Measurements from ENCODE around the gene CDC42EP1. TPM values are rescaled to one million over a fixed set of nuclear protein-coding genes. Genes with fewer than 3 reads are reported as not detected.
"Not testable (repeated sequence)": the region's sequence is repeated elsewhere in the genome, so short reads cannot be mapped to it uniquely, and the experiment has no call there.

Gene CDC42EP1
- total RNA-seq, 2 experiments from 2014 or later = 0.83 to 0.87 TPM

GRCh38 chr22:37538590-37539357, 21.5 kb upstream of the CDC42EP1 start:
- ChIA-PET CTCF (interaction anchor here (0.7 to 11.4 kb wide), 10 partner anchors 9 to 109 kb away, joined by 3 to 302 read pairs (median 3); no protein-coding TSS in a partner anchor), POLR2A (no interaction called here)
- H3K27me3 Mint-ChIP-seq = peaks cover 12% of the 10 kb centered on the region
- DNase-seq (peak; percentile 97), ATAC-seq (peak; percentile 92)
- H3K4me1 Mint-ChIP-seq = peaks cover 39% of the 10 kb centered on the region
- H3K4me3 Mint-ChIP-seq = no peak overlapping the region
- peak overlapping the region; percentile 55 for H3K27ac Mint-ChIP-seq
- intact Hi-C loops (cut with DNase I, micrococcal nuclease) = loop anchor here (1.0 to 5.0 kb wide), 4 partner anchors 23 to 144 kb away; no protein-coding TSS in a partner anchor
- no peaks in the 10 kb centered on the region for H3K9me3 Mint-ChIP-seq (ENCODE audit: low read depth)
- no peaks in the 10 kb centered on the region for H3K36me3 Mint-ChIP-seq (ENCODE audit: low read depth)

- H3K27ac Mint-ChIP-seq; H3K9me3 Mint-ChIP-seq (ENCODE audit: low read depth); ATAC-seq; H3K36me3 Mint-ChIP-seq (ENCODE audit: low read depth); DNase-seq; H3K4me3 Mint-ChIP-seq; POLR2A ChIA-PET: not testable (repeated sequence)
- peaks cover 30% of the 10 kb centered on the region for H3K4me1 Mint-ChIP-seq
- H3K27me3 Mint-ChIP-seq = peaks cover 12% of the 10 kb centered on the region
- CTCF ChIA-PET = interaction anchor here (0.7 to 11.4 kb wide), 10 partner anchors 9 to 70 kb away, joined by 3 to 302 read pairs (median 4); partner anchors contain the start of gene GGA1
- intact Hi-C loops (cut with DNase I, micrococcal nuclease) = loop anchor here in 1 of 2 experiments (5.0 kb wide), 1 partner anchor 143 kb away; no protein-coding TSS in a partner anchor
Observed at GRCh38 chr22:37539790-37540189, 20.5 kb upstream of the CDC42EP1 start.

GRCh38 chr22:37542416-37542815, 17.9 kb upstream of the CDC42EP1 start:
- intact Hi-C loops (cut with DNase I, micrococcal nuclease) = not testable (repeated sequence)

GRCh38 chr22:37542959-37543358, 17.3 kb upstream of the CDC42EP1 start:
- Mint-ChIP-seq H3K9me3 (ENCODE audit: low read depth) (no peaks in the 10 kb centered on the region), H3K4me1 (peaks cover 37% of the 10 kb centered on the region), H3K4me3 (no peak overlapping the region), H3K27me3 (peaks cover 12% of the 10 kb centered on the region), H3K36me3 (ENCODE audit: low read depth) (no peaks in the 10 kb centered on the region), H3K27ac (no peak overlapping the region)
- ChIA-PET CTCF (interaction anchor here (11.4 kb wide), 1 partner anchor 23 kb away, joined by 302 read pairs; no protein-coding TSS in a partner anchor), POLR2A (no interaction called here)
- intact Hi-C loops (cut with DNase I, micrococcal nuclease) = no loop called here
- ATAC-seq (no peak), DNase-seq (no peak)

More at GRCh38 chr22:37542416-37542815, 17.9 kb upstream of the CDC42EP1 start:
- H3K9me3 Mint-ChIP-seq (ENCODE audit: low read depth); H3K4me3 Mint-ChIP-seq; DNase-seq; H3K36me3 Mint-ChIP-seq (ENCODE audit: low read depth); ATAC-seq: not testable (repeated sequence)
- Mint-ChIP-seq H3K4me1 (peaks cover 37% of the 10 kb centered on the region), H3K27ac (peak overlapping the region; percentile 78), H3K27me3 (peaks cover 12% of the 10 kb centered on the region)
- ChIA-PET CTCF (interaction anchor here (0.9 to 11.4 kb wide), 3 partner anchors 24 to 66 kb away, joined by 4 to 302 read pairs (median 71); partner anchors contain the start of gene GGA1), POLR2A (interaction anchor here (0.6 to 2.1 kb wide), 4 partner anchors 24 to 325 kb away, joined by 3 to 16 read pairs (median 4); partner anchors contain the start of gene GGA1)

GRCh38 chr22:37544955-37545702, 15.2 kb upstream of the CDC42EP1 start:
- CTCF ChIA-PET = interaction anchor here (0.6 to 11.4 kb wide), 6 partner anchors 15 to 198 kb away, joined by 3 to 302 read pairs (median 4); partner anchors contain the start of genes CDC42EP1 and MFNG
- Mint-ChIP-seq H3K9me3 (ENCODE audit: low read depth) (no peaks in the 10 kb centered on the region), H3K36me3 (ENCODE audit: low read depth) (no peaks in the 10 kb centered on the region), H3K4me1 (peaks cover 26% of the 10 kb centered on the region), H3K27me3 (peaks cover 8% of the 10 kb centered on the region), H3K4me3 (no peak overlapping the region), H3K27ac (no peak overlapping the region)
- POLR2A ChIA-PET = no interaction called here
- ATAC-seq (peak; percentile 54), DNase-seq (peak; percentile 84)
- intact Hi-C loops (cut with DNase I, micrococcal nuclease) = loop anchor here (1.0 kb wide), 2 partner anchors 22 to 47 kb away; no protein-coding TSS in a partner anchor

- H3K4me1 Mint-ChIP-seq = peaks cover 20% of the 10 kb centered on the region
- no peaks in the 10 kb centered on the region for H3K9me3 Mint-ChIP-seq (ENCODE audit: low read depth)
- CTCF ChIA-PET = interaction anchor here (0.6 to 11.4 kb wide), 6 partner anchors 14 to 199 kb away, joined by 3 to 302 read pairs (median 4); partner anchors contain the start of genes CDC42EP1 and MFNG
- H3K27ac Mint-ChIP-seq = no peak overlapping the region
- ATAC-seq = no peak
- intact Hi-C loops (cut with DNase I, micrococcal nuclease) = loop anchor here (1.0 kb wide), 2 partner anchors 21 to 46 kb away; no protein-coding TSS in a partner anchor
- POLR2A ChIA-PET = no interaction called here
- no peak overlapping the region for H3K4me3 Mint-ChIP-seq
- H3K27me3 Mint-ChIP-seq = peaks cover under 1% of the 10 kb centered on the region
- no peaks in the 10 kb centered on the region for H3K36me3 Mint-ChIP-seq (ENCODE audit: low read depth)
- DNase-seq = no peak
Observed at GRCh38 chr22:37545703-37546436, 14.4 kb upstream of the CDC42EP1 start.

GRCh38 chr22:37546437-37547250, 13.6 kb upstream of the CDC42EP1 start:
- H3K4me3 Mint-ChIP-seq = no peak overlapping the region
- ATAC-seq = no peak
- H3K4me1 Mint-ChIP-seq = peaks cover 12% of the 10 kb centered on the region
- intact Hi-C loops (cut with DNase I, micrococcal nuclease) = no loop called here
- H3K27me3 Mint-ChIP-seq = no peaks in the 10 kb centered on the region
- POLR2A ChIA-PET = no interaction called here
- DNase-seq = no peak
- H3K36me3 Mint-ChIP-seq (ENCODE audit: low read depth) = no peaks in the 10 kb centered on the region
- H3K27ac Mint-ChIP-seq = no peak overlapping the region
- H3K9me3 Mint-ChIP-seq (ENCODE audit: low read depth) = no peaks in the 10 kb centered on the region
- CTCF ChIA-PET = interaction anchor here (0.7 to 11.4 kb wide), 7 partner anchors 10 to 49 kb away, joined by 3 to 302 read pairs (median 3); no protein-coding TSS in a partner anchor

- DNase-seq (no peak), ATAC-seq (no peak)
- Mint-ChIP-seq H3K9me3 (ENCODE audit: low read depth) (no peaks in the 10 kb centered on the region), H3K4me1 (peaks cover 6% of the 10 kb centered on the region), H3K36me3 (ENCODE audit: low read depth) (no peaks in the 10 kb centered on the region), H3K4me3 (no peak overlapping the region), H3K27me3 (no peaks in the 10 kb centered on the region), H3K27ac (no peak overlapping the region)
- intact Hi-C loops (cut with DNase I, micrococcal nuclease) = no loop called here
- POLR2A ChIA-PET = no interaction called here
- CTCF ChIA-PET = interaction anchor here (0.5 to 11.4 kb wide), 7 partner anchors 9 to 238 kb away, joined by 3 to 302 read pairs (median 3); no protein-coding TSS in a partner anchor
Observed at GRCh38 chr22:37547251-37547741, 13.0 kb upstream of the CDC42EP1 start.

GRCh38 chr22:37549704-37550059, 10.6 kb upstream of the CDC42EP1 start:
- Mint-ChIP-seq H3K27me3 (peaks cover 4% of the 10 kb centered on the region), H3K4me1 (peaks cover 6% of the 10 kb centered on the region), H3K4me3 (no peak overlapping the region), H3K36me3 (ENCODE audit: low read depth) (no peaks in the 10 kb centered on the region), H3K27ac (no peak overlapping the region), H3K9me3 (ENCODE audit: low read depth) (no peaks in the 10 kb centered on the region)
- ChIA-PET CTCF (interaction anchor here (0.6 to 3.8 kb wide), 8 partner anchors 10 to 350 kb away, joined by 3 to 29 read pairs (median 4); no protein-coding TSS in a partner anchor), POLR2A (interaction anchor here (0.8 kb wide), 1 partner anchor 9 kb away, joined by 3 read pairs; no protein-coding TSS in a partner anchor)
- ATAC-seq (no peak), DNase-seq (no peak)
- intact Hi-C loops (cut with DNase I, micrococcal nuclease) = no loop called here

GRCh38 chr22:37550921-37551320, 9.4 kb upstream of the CDC42EP1 start:
- POLR2A ChIA-PET = not testable (repeated sequence)

More at GRCh38 chr22:37550921-37551320, 9.4 kb upstream of the CDC42EP1 start:
- H3K4me3 Mint-ChIP-seq; H3K4me1 Mint-ChIP-seq; ATAC-seq; H3K27me3 Mint-ChIP-seq; H3K27ac Mint-ChIP-seq; H3K9me3 Mint-ChIP-seq (ENCODE audit: low read depth); H3K36me3 Mint-ChIP-seq (ENCODE audit: low read depth); DNase-seq; intact Hi-C loops (cut with DNase I, micrococcal nuclease): not testable (repeated sequence)
- CTCF ChIA-PET = interaction anchor here (0.7 to 3.5 kb wide), 5 partner anchors 12 to 1082 kb away, joined by 3 to 29 read pairs (median 6); no protein-coding TSS in a partner anchor

Measured in activated CD4-positive, alpha-beta T cell treated with anti-CD3 and anti-CD28 coated beads for 36 hours (primary cell).